SK-N-MC (cell line): ENCODE data around the gene KIAA1217.

ENCODE experiments used
- DNase-seq: peaks from one replicate; pipeline ENCODE4 v3.0.0-alpha.2; 2011; ENCODE audit warnings: low read depth, low spot score
- H3K27ac ChIP-seq: fragments of 200-600 bp; sonication (generic); 2 replicates; pipeline ENCODE4 v1.5.1; 2016; ENCODE audit warnings: mixed run types
- H3K36me3 ChIP-seq: fragments of 200-600 bp; sonication (generic); 2 replicates; pipeline ENCODE4 v1.6.1; 2017; ENCODE audit warnings: antibody characterized with exemption, low read length, mixed read lengths; ENCODE audit not compliant: insufficient read depth
- H3K4me3 ChIP-seq: fragments of 200-600 bp; sonication (generic); 2 replicates; pipeline ENCODE4 v1.5.1; 2016
- H3K9ac ChIP-seq: fragments of 200-600 bp; sonication (generic); 2 replicates; pipeline ENCODE4 v1.8.0; 2017; ENCODE audit warnings: mixed run types, mixed read lengths; ENCODE audit not compliant: insufficient read length
- H3K9me3 ChIP-seq: fragments of 200-600 bp; sonication (generic); 2 replicates; pipeline ENCODE4 v1.6.1; 2017; ENCODE audit warnings: low read depth, mild to moderate bottlenecking, antibody characterized with exemption, low read length, moderate library complexity, mixed read lengths
- EZH2 ChIP-seq: fragments of 200-600 bp; sonication (generic); IDR thresholded peaks from one replicate; pipeline ENCODE4 v1.6.1; 2017; ENCODE audit warnings: antibody characterized with exemption
- FOXP2 ChIP-seq: optimal IDR thresholded peaks from 2 replicates; pipeline ENCODE3; 2011; ENCODE audit warnings: mild to moderate bottlenecking, moderate library complexity; ENCODE audit not compliant: insufficient read depth; ENCODE audit errors: extremely low read length, control extremely low read depth
- POLR2AphosphoS5 ChIP-seq: IDR thresholded peaks from 2 replicates; pipeline ENCODE4 v1.6.1; 2012; ENCODE audit warnings: mild to moderate bottlenecking, low read depth, low read length, borderline replicate concordance

Gene KIAA1217

GRCh38 chr10:24235471-24235870, 26.5 kb downstream of the KIAA1217 start:
- Histone ChIP-seq H3K9ac (no peak overlapping the region), H3K27ac (no peak overlapping the region), H3K9me3 (no peaks in the 10 kb centered on the region), H3K4me3 (no peak overlapping the region), H3K36me3 (no peaks in the 10 kb centered on the region)
- no peak for TF ChIP-seq FOXP2
- no peak for TF ChIP-seq POLR2AphosphoS5
- no peak for TF ChIP-seq EZH2
- no peak for DNase-seq

GRCh38 chr10:24237801-24238395, 29.0 kb downstream of the KIAA1217 start:
- no peak for DNase-seq
- Histone ChIP-seq H3K4me3 (peak overlapping the region; percentile 58), H3K9ac (no peak overlapping the region), H3K27ac (0 out of 2 replicates have a peak overlapping the region, but pooled peaks have one; percentile 42), H3K36me3 (no peaks in the 10 kb centered on the region), H3K9me3 (no peaks in the 10 kb centered on the region)
- TF ChIP-seq POLR2AphosphoS5 (no peak), FOXP2 (no peak), EZH2 (no peak)

- TF ChIP-seq EZH2 = no peak
- TF ChIP-seq FOXP2 = no peak
- no peak for TF ChIP-seq POLR2AphosphoS5
- H3K27ac ChIP-seq = no peak overlapping the region
- H3K4me3 ChIP-seq = peak overlapping the region; percentile 58
- no peaks in the 10 kb centered on the region for H3K9me3 ChIP-seq
- no peaks in the 10 kb centered on the region for H3K36me3 ChIP-seq
- DNase-seq = no peak
- no peak overlapping the region for H3K9ac ChIP-seq
These were observed 29.7 kb downstream of the KIAA1217 start for GRCh38 chr10:24238519-24239247.

- DNase-seq = no peak
- no peak overlapping the region for H3K4me3 ChIP-seq
- TF ChIP-seq EZH2 (no peak), FOXP2 (no peak), POLR2AphosphoS5 (no peak)
These were observed 30.5 kb downstream of the KIAA1217 start for GRCh38 chr10:24239289-24240040.

GRCh38 chr10:24240041-24240751, 31.3 kb downstream of the KIAA1217 start:
- TF ChIP-seq FOXP2 (no peak), EZH2 (no peak), POLR2AphosphoS5 (no peak)
- Histone ChIP-seq H3K9ac (no peak overlapping the region), H3K4me3 (no peak overlapping the region), H3K36me3 (no peaks in the 10 kb centered on the region), H3K9me3 (no peaks in the 10 kb centered on the region), H3K27ac (peak overlapping the region; percentile 62; the same call in 1 of the 2 replicates)
- no peak for DNase-seq

More at GRCh38 chr10:24239289-24240040, 30.5 kb downstream of the KIAA1217 start:
- H3K9ac ChIP-seq = no peak overlapping the region
- no peaks in the 10 kb centered on the region for H3K9me3 ChIP-seq
- no peaks in the 10 kb centered on the region for H3K36me3 ChIP-seq
- peak overlapping the region; percentile 62; the same call in 1 of the 2 replicates for H3K27ac ChIP-seq

GRCh38 chr10:24241536-24242040, 32.6 kb downstream of the KIAA1217 start:
- TF ChIP-seq EZH2 (no peak), POLR2AphosphoS5 (no peak), FOXP2 (no peak)
- no peak for DNase-seq
- H3K36me3 ChIP-seq = no peaks in the 10 kb centered on the region
- no peak overlapping the region for H3K4me3 ChIP-seq
- no peak overlapping the region for H3K9ac ChIP-seq
- peak overlapping the region; percentile 31; the same call in 1 of the 2 replicates for H3K27ac ChIP-seq
- H3K9me3 ChIP-seq = no peaks in the 10 kb centered on the region

GRCh38 chr10:24242562-24242961, 33.6 kb downstream of the KIAA1217 start:
- Histone ChIP-seq H3K9me3 (no peaks in the 10 kb centered on the region), H3K4me3 (no peak overlapping the region), H3K36me3 (no peaks in the 10 kb centered on the region), H3K27ac (no peak overlapping the region), H3K9ac (no peak overlapping the region)
- no peak for DNase-seq
- TF ChIP-seq POLR2AphosphoS5 = no peak
- TF ChIP-seq FOXP2 = no peak
- no peak for TF ChIP-seq EZH2
